Measurements from ENCODE around the gene L3MBTL3. TPM values are rescaled to one million over a fixed set of nuclear protein-coding genes. Genes with fewer than 3 reads are reported as not detected.
A peak's percentile ranks its signal among the peaks of the same experiment; 100 is the strongest.

Gene L3MBTL3
- total RNA-seq, 4 donors from 2014 or later: 8.1 to 18.1 (median 14.2) TPM

DNA sequence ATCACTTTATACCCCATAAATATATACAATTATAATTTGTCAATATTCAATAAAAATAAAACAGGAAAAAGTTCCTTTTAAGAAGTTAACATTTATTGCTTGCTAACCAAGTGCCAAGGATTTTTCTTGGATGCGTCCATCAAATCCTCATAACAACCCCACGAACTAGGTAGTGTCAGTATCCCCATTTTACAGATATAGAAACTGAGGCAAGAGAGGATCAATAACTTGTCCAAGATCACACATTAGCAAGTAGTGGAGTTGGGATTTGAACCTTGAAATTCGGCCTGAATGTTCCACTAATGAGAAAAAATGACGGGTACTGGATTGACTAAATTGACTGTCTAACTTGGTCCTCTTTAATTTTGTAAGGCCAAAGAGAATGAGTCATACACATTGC, 5.7 kb upstream of the L3MBTL3 start:
- H3K27ac ChIP-seq: no peak overlapping the region
- 93 to 94% methylated on average over 4 of the region's 4 CpGs for WGBS, 2 donors
- no peaks in the 10 kb centered on the region for H3K27me3 ChIP-seq
- no peak for DNase-seq
- TF ChIP-seq, protein P1, sequence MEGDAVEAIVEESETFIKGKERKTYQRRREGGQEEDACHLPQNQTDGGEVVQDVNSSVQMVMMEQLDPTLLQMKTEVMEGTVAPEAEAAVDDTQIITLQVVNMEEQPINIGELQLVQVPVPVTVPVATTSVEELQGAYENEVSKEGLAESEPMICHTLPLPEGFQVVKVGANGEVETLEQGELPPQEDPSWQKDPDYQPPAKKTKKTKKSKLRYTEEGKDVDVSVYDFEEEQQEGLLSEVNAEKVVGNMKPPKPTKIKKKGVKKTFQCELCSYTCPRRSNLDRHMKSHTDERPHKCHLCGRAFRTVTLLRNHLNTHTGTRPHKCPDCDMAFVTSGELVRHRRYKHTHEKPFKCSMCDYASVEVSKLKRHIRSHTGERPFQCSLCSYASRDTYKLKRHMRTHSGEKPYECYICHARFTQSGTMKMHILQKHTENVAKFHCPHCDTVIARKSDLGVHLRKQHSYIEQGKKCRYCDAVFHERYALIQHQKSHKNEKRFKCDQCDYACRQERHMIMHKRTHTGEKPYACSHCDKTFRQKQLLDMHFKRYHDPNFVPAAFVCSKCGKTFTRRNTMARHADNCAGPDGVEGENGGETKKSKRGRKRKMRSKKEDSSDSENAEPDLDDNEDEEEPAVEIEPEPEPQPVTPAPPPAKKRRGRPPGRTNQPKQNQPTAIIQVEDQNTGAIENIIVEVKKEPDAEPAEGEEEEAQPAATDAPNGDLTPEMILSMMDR (IDR thresholded peaks at IDR 0.05): no peak
- TF ChIP-seq POLR2A (IDR thresholded peaks at IDR 0.05): no peak
- no peaks in the 10 kb centered on the region for H3K36me3 ChIP-seq
- H3K9me3 ChIP-seq: no peaks in the 10 kb centered on the region
- no peaks in the 10 kb centered on the region for H3K4me1 ChIP-seq
- intact Hi-C loops (cut with DNase I): no loop called here
- no peak overlapping the region for H3K4me3 ChIP-seq (replicated peaks in 1 of 3)

DNA sequence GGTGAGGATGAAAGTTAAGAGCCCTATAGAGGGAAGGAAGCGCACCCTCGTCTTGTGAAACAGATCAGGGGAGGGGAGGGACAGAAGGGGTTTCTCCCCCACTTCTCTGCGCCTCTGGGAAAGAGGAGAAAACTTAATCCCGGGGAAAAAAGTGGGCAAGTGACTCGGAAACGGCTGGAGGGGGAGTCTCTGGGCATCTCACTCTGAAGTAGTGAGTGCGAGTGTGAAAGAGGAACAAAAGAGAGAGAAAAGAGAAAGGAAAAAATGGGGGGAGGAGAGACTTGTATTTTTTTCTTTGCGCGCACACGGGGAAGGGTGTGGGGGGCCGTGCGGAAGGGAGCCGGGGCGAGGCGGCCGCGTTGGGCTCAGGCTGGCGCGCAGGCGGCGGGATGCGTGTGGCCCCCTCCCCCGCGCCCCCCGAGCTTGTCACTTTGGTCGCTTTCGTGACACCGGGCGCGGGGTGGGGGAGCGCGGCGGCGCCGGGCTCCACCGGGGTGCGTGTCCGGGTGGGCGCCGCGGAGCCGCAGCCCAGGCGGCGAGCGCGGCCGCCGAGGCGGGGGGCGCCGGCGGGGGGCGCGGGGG, 454 bp downstream of the L3MBTL3 start:
- 0 to 1% methylated on average over 33 of the region's 54 CpGs for WGBS, 2 donors
- Histone ChIP-seq H3K27me3 (no peaks in the 10 kb centered on the region), H3K9me3 (no peaks in the 10 kb centered on the region), H3K4me1 (peaks cover 4% of the 10 kb centered on the region in 2 donors), H3K4me3 (replicated peaks in 1 of 3) (peak overlapping the region; percentile 70 to 92 (median 87)), H3K36me3 (no peaks in the 10 kb centered on the region), H3K27ac (peak overlapping the region; percentile 57 to 76 (median 74))
- TF ChIP-seq POLR2A (IDR thresholded peaks at IDR 0.05): no peak
- TF ChIP-seq, protein P1 (IDR thresholded peaks at IDR 0.05): no peak
- peak; percentile 9 to 21 for DNase-seq
- intact Hi-C loops (cut with DNase I): no loop called here

DNA sequence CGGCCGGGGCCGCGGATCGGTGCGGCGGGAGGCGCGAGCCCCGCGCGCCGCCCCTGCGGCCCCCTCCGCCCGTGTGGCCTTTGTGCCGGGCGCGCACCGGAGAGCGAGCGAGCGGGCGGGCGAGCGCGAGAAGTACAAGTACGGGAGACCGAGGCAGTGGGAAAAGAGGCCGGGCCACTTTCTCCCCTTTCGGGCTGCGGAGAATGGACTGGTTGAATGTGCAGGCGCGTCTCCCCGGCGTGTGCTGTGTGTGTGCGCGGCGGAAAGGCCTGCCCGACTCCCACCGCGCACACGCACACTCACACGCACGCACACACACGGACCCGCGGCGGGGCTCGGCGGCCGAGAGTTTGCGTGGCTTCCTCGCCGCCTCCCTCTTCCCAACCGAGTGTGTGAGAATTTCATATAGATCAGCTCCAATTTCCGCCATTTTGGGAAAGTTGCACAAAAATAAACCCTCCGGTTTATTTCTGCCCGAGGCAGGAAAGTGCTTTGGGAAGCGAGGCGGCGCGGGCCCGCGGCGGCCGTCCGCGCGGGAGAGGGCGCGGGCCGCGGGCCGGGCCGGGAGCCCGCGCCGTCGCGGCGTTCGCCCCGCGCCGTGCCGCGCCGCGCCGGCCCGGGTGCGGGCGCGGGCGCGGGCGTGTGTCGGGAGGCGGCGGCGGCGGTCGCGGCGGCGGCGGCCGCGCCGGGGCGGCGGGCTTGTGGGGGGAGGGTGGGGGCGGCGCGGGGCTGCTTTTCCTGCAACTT, 1.1 kb downstream of the L3MBTL3 start:
- intact Hi-C loops (cut with DNase I): no loop called here
- Histone ChIP-seq H3K27ac (peak overlapping the region; percentile 31 to 91 (median 76)), H3K27me3 (no peaks in the 10 kb centered on the region), H3K36me3 (no peaks in the 10 kb centered on the region), H3K9me3 (no peaks in the 10 kb centered on the region), H3K4me3 (replicated peaks in 1 of 3) (peak overlapping the region; percentile 38 to 71 (median 69)), H3K4me1 (peaks cover 4% of the 10 kb centered on the region in 2 donors)
- TF ChIP-seq, protein P1 (IDR thresholded peaks at IDR 0.05): no peak
- TF ChIP-seq POLR2A (IDR thresholded peaks at IDR 0.05): peak in 1 of 2 donors; percentile 21
- DNase-seq: peak; percentile 31 to 45
- WGBS, 2 donors: 1% methylated on average over 19 to 23 of the region's 116 CpGs

DNA sequence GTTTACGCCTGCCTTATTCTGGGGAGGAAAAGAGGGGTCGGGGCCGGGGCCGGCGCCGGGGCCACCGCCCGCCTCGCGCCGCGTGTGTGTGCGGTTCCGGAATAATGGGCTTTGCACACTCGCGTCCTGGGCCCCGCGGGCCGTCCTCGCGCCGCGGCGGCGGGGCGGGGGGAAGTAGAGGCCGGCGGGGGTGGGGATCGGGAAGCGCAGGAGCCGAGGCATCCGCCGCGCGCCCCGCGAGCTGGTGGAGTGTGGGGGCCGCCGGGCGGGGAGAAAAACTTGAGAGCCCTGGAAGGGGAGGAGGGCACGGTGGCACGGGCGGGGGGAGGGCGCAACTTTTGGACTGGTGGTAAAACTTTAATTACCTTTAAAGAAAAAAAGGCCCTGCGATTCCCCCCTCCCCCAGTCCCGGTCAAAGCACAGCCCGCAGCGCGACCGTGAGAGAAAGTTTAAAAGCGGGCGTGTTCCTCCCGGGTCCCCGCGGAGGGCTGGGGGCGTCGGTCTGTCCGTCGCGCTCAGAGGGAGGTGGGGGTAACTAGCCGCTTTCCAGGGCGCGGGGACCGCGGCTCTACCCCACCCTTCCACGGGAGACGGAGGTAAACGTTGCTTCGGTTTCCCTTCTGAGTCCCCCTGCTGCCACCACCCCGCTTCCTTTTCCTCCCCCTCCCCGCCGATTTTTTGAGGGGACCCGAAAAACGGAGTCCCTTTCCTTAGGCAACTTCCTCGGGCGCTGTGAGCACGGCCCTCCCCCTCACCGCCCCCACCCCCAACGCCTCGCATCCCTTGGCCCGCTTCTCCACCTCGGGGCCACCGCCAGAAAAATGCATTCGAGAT, 1.9 kb downstream of the L3MBTL3 start:
- no peaks in the 10 kb centered on the region for H3K36me3 ChIP-seq
- H3K9me3 ChIP-seq: no peaks in the 10 kb centered on the region
- intact Hi-C loops (cut with DNase I): no loop called here
- H3K4me1 ChIP-seq: peaks cover 4% of the 10 kb centered on the region in 2 donors
- WGBS, 2 donors: 1% methylated on average over 30 to 45 of the region's 84 CpGs
- no peaks in the 10 kb centered on the region for H3K27me3 ChIP-seq
- DNase-seq: peak; percentile 28 to 35
- TF ChIP-seq, protein P1 (IDR thresholded peaks at IDR 0.05): no peak
- no peak for TF ChIP-seq POLR2A (IDR thresholded peaks at IDR 0.05)
- peak overlapping the region; percentile 38 to 71 (median 67) for H3K4me3 ChIP-seq (replicated peaks in 1 of 3)
- H3K27ac ChIP-seq: peak overlapping the region; percentile 66 to 91 (median 76)

Data from thyroid gland (tissue), 4 donors.